Heart left ventricle (tissue), 16 donors: Measurements from ENCODE around the gene KRAS. TPM values are rescaled to one million over a fixed set of nuclear protein-coding genes. Genes with fewer than 3 reads are reported as not detected.

Experiments used
- ATAC-seq, 4 donors: fragments of 200-7000 bp; cut with Tn5 transposase; one replicate each; pipeline ENCODE4 v1.9.1; 2020 to 2022; ENCODE audit warnings: moderate library complexity in 4 of 4, mild to moderate bottlenecking in 3 of 4, moderate number of reproducible peaks in 1 of 4
- DNase-seq, 5 donors: peaks; one replicate each; pipeline ENCODE4 v3.0.0-alpha.2; 2020
- H3K27ac ChIP-seq, 12 donors: fragments of 200-600 bp; sonication (generic) in 4 of 12; one replicate each; pipeline versions ENCODE4 v1.5.0 to v1.8.0; 2016 to 2022; ENCODE audit warnings: mild to moderate bottlenecking in 2 of 12
- H3K27me3 ChIP-seq, 9 donors: fragments of 200-600 bp; sonication (generic) in 2 of 9; one replicate each; pipeline versions ENCODE4 v1.5.1 to v1.8.0; 2016 to 2022; ENCODE audit warnings: mild to moderate bottlenecking in 3 of 9
- H3K36me3 ChIP-seq, 9 donors: fragments of 200-600 bp; sonication (generic) in 2 of 9; one replicate each; pipeline versions ENCODE4 v1.5.0 to v1.8.0; 2018 to 2022; ENCODE audit warnings: mild to moderate bottlenecking in 2 of 9
- H3K4me1 ChIP-seq, 12 donors: fragments of 200-600 bp; sonication (generic) in 4 of 12; one replicate each; pipeline versions ENCODE4 v1.5.0 to v1.8.0; 2016 to 2022; ENCODE audit warnings: mild to moderate bottlenecking in 3 of 12
- H3K4me3 ChIP-seq, 12 donors: fragments of 200-600 bp; sonication (generic) in 4 of 12; one replicate each; pipeline versions ENCODE4 v1.5.0 to v1.8.0; 2017 to 2022; ENCODE audit warnings: mild to moderate bottlenecking in 9 of 12, moderate library complexity in 4 of 12
- H3K9me3 ChIP-seq, 12 donors: fragments of 200-600 bp; sonication (generic) in 4 of 12; one replicate each; pipeline versions ENCODE4 v1.5.0 to v1.8.0; 2016 to 2022; ENCODE audit warnings: mild to moderate bottlenecking in 1 of 12
- POLR2A ChIP-seq, 2 donors: fragments of 450-650 bp; IDR thresholded peaks; one replicate each; pipeline ENCODE4 v1.6.1; 2017; ENCODE audit warnings: antibody characterized with exemption in 2 of 2, mild to moderate bottlenecking in 2 of 2, moderate library complexity in 2 of 2
- WGBS, 4 donors: extraction: QIAGEN DNeasy Blood & Tissue Kit in 2 of 4; methylation state at CpG; one replicate each; pipeline versions ENCODE4 v1.1.5 to v1.1.7; 2013 to 2018; 5-methylcytosine and 5-hydroxymethylcytosine counted together
- intact Hi-C, 10 donors: fragments of 100-400 bp; cut with DNase I; formaldehyde crosslinking; loops; one replicate each; pipeline versions ENCODE4 v1.11.1 to v1.14.2; 2022
- polyA plus RNA-seq, 2 donors: library from polyadenylated mRNA; stranded (reverse); fragments of 200-250 nt; gene quantifications; one replicate each; pipeline ENCODE4 v1.2.3, GENCODE V29; 2013
- total RNA-seq, 9 donors: library from RNA; depleted of rRNA in 2 of 9; stranded (reverse); fragments of >200 nt in 2 of 9; fragmentation: NEBNext Ultra II Directional in 3 of 9; extraction: Animal tissue kit (Norgen Biotek cat#: 25700) in 3 of 9; gene quantifications; one replicate each; pipeline versions ENCODE4 v1.1.0 to v1.2.4, GENCODE V29; 2016 to 2023
- TF ChIP-seq, protein P1 (sequence below), 12 donors: fragments of 200-600 bp; sonication (generic) in 4 of 12; IDR thresholded peaks; one replicate each; pipeline versions ENCODE4 v1.5.0 to v1.8.0; 2018 to 2022; ENCODE audit warnings: antibody characterized with exemption in 12 of 12, mild to moderate bottlenecking in 5 of 12
- donor health status: ischemic (EF 13 %, LVEDD 7.1; RV severe dilation, severe dysfunction).
- donor health status: healthy with polysubstance abuse.
- donor health status: DM: no; HTN: yes; CAD: no.
- donor health status: DM: no; HTN: no; CAD: no.
- donor health status: ischemic (EF 25% LVEDD 6.9; RV normal size, moderate dysfunction).
- donor health status: ischemic (EF 25% LVEDD 5.7; RV mildly dilated, moderate dysfunction).
- donor health status: healthy.
- donor health status: DM: yes; HTN: yes; CAD: no.
- donor health status: ischemic (EF 35%, LVEDD 5.7; RV mildly dilated, moderate dysfunction).
- donor health status: nonischemic (EF 11% LVEDD 7.7; RV severe dilation, severe dysfunction).
- donor health status: DM: yes; HTN: yes; CAD: no.
- donor health status: PGD.
- donor health status: ischemic (EF 29% LVEDD 5.4; RV normal size, mild dysfunction).
- donor health status: nonischemic (EF 23%, LVEDD 6.1; RV moderate dilation, normal function).

KRAS gene
- total and polyA plus RNA-seq, 11 donors = 3.1 to 16.1 (median 11.9) TPM

DNA sequence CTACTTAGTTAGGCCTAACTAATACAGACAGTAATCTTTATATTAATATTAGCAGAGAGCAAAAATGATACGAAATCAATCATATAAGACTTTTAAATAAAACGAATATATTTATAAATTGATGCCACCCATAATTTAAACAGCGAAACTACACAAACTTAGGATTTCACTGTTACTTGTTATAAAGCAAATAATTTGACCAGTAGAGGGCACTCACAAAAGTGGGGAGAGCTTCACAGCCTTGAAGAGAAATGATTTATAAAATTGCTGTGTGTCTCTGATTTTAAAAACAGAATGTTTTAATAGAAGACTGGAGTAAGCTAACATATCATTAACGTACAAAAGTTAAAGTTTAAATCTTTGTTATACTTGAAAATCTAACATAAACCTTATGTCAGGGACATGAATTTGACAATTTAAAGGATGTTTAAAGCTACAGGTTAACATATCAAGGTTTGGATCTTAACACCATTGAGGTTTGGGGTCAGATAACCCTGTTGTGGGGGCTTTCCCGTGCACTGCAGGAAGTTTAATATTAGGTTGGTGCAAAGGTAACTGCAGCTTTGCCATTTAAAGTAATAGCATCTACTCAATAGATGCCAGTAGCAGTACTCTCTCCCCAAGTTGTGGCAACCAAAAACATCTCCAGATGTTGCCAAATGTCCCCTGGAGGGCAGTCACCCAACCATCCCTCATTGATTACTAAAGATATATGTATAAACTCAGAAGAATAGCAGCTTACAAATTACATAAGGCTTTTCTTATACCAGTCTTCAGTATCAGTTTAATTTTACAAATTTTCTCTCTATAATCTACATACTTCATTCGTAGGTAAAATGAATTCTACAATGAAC lies 9.3 kb downstream of the KRAS start:
- peaks cover 0 to 10% (median 0%) of the 10 kb centered on the region in 12 donors for H3K4me1 ChIP-seq
- H3K27me3 ChIP-seq = no peaks in the 10 kb centered on the region
- TF ChIP-seq, protein P1, sequence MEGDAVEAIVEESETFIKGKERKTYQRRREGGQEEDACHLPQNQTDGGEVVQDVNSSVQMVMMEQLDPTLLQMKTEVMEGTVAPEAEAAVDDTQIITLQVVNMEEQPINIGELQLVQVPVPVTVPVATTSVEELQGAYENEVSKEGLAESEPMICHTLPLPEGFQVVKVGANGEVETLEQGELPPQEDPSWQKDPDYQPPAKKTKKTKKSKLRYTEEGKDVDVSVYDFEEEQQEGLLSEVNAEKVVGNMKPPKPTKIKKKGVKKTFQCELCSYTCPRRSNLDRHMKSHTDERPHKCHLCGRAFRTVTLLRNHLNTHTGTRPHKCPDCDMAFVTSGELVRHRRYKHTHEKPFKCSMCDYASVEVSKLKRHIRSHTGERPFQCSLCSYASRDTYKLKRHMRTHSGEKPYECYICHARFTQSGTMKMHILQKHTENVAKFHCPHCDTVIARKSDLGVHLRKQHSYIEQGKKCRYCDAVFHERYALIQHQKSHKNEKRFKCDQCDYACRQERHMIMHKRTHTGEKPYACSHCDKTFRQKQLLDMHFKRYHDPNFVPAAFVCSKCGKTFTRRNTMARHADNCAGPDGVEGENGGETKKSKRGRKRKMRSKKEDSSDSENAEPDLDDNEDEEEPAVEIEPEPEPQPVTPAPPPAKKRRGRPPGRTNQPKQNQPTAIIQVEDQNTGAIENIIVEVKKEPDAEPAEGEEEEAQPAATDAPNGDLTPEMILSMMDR (IDR thresholded peaks at IDR 0.05) = peak; percentile 49 to 81 (median 64)
- no peak for TF ChIP-seq POLR2A (IDR thresholded peaks at IDR 0.05)
- no peak overlapping the region for H3K27ac ChIP-seq
- peaks cover 0 to 53% (median 26%) of the 10 kb centered on the region in 9 donors for H3K36me3 ChIP-seq
- DNase-seq = no peak
- ATAC-seq = no peak
- intact Hi-C loops = loop anchor here in 1 of 10 donors (5.0 kb wide), 1 partner anchor 34 kb away; no protein-coding TSS in a partner anchor
- no peaks in the 10 kb centered on the region for H3K9me3 ChIP-seq
- H3K4me3 ChIP-seq = no peak overlapping the region
- WGBS, 4 donors = 44 to 51% (median 45%) methylated on average over 6 of the region's 6 CpGs

GRCh38 chr12:25236626-25237025 lies 14.1 kb downstream of the KRAS start:
- H3K27ac ChIP-seq = no peak overlapping the region
- no peak for TF ChIP-seq POLR2A (IDR thresholded peaks at IDR 0.05)
- DNase-seq (no peak), ATAC-seq (no peak)
- WGBS, 4 donors = 89 to 91% (median 90%) methylated on average over 4 of the region's 4 CpGs
- no peak overlapping the region for H3K4me3 ChIP-seq
- H3K36me3 ChIP-seq = peaks cover 0 to 62% (median 6%) of the 10 kb centered on the region in 9 donors
- intact Hi-C loops = no loop called here
- H3K4me1 ChIP-seq = peaks cover 0 to 8% (median 0%) of the 10 kb centered on the region in 12 donors
- no peaks in the 10 kb centered on the region for H3K9me3 ChIP-seq
- H3K27me3 ChIP-seq = no peaks in the 10 kb centered on the region

- Histone ChIP-seq H3K4me3 (no peak overlapping the region), H3K4me1 (peaks cover 0 to 7% (median 0%) of the 10 kb centered on the region in 12 donors), H3K9me3 (no peaks in the 10 kb centered on the region), H3K27me3 (no peaks in the 10 kb centered on the region), H3K36me3 (peaks cover 0 to 62% (median 6%) of the 10 kb centered on the region in 9 donors), H3K27ac (no peak overlapping the region)
- intact Hi-C loops = no loop called here
- DNase-seq (no peak), ATAC-seq (peak in 2 of 4 donors; percentile 62 to 89)
- WGBS, 4 donors = 36 to 62% (median 41%) methylated on average over 1 of the region's 1 CpG
- TF ChIP-seq, protein P1 (IDR thresholded peaks at IDR 0.05) = no peak
- TF ChIP-seq POLR2A (IDR thresholded peaks at IDR 0.05) = no peak
Observed at GRCh38 chr12:25236190-25236589, 14.5 kb downstream of the KRAS start.

DNA sequence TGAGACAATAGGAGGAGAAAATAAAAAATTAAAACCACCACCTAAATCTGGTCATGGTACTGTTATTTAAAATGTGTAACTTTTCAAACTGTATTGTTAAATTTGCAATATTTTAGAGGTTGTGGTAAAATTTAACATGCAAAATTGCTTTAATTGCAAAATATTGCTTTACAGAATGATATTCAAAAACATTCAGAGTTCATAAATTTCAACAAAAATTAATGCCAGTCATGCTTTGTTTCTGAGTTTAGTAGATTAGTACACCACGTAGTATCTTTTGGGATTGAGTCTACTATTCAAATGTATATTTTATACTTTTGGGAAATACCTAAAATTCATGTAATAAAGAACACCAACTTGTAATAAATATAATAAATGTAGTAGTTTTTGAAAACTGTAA lies 37.4 kb downstream of the KRAS start:
- no peak overlapping the region for H3K27ac ChIP-seq
- H3K9me3 ChIP-seq = no peaks in the 10 kb centered on the region
- intact Hi-C loops = no loop called here
- no peak for DNase-seq
- 94 to 98% (median 95%) methylated on average over 1 of the region's 1 CpG for WGBS, 4 donors
- no peak overlapping the region for H3K4me3 ChIP-seq
- H3K27me3 ChIP-seq = no peaks in the 10 kb centered on the region
- no peak for ATAC-seq
- peaks cover 0 to 8% (median 0%) of the 10 kb centered on the region in 12 donors for H3K4me1 ChIP-seq
- TF ChIP-seq, protein P1 (IDR thresholded peaks at IDR 0.05) = no peak
- no peak for TF ChIP-seq POLR2A (IDR thresholded peaks at IDR 0.05)
- peaks cover 0 to 50% (median 19%) of the 10 kb centered on the region in 9 donors for H3K36me3 ChIP-seq
